ENCODE data around the gene NHEJ1. TPM values are rescaled to one million over a fixed set of nuclear protein-coding genes. Genes with fewer than 3 reads are reported as not detected.

NHEJ1 gene
- total and polyA plus RNA-seq, 2 of the 13 experiments (the other 11 are each of a cell fraction or from before 2014, with no cell fraction given): 30.0 to 30.7 TPM

DNA sequence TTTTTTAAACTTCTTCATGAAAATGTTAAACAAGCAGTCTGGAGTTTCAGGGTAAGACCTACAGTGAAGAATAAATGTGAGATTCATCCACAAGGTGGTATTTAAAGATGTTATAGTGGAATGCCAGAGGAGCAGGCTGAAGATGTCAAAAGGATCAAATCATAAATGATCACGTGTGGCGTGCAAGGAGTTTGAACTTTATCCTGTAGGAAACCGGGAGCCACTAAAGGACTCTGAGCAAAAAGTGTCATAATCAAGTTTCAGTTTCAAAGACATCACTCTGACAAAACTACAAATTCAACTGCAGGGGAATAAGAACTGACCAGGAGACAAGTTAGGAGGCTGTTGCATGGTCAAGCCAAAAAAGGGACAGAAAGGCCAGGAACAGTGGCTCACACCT, 19.9 kb downstream of the NHEJ1 start (continued):
- TF ChIP-seq, protein P1, sequence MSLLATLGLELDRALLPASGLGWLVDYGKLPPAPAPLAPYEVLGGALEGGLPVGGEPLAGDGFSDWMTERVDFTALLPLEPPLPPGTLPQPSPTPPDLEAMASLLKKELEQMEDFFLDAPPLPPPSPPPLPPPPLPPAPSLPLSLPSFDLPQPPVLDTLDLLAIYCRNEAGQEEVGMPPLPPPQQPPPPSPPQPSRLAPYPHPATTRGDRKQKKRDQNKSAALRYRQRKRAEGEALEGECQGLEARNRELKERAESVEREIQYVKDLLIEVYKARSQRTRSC (CRISPR knock-in tag; IDR thresholded peaks at IDR 0.05; ENCODE audit: low read depth): no peak
- TF ChIP-seq SALL2 (CRISPR knock-in tag; IDR thresholded peaks at IDR 0.05) (no peak), HMG20B (CRISPR knock-in tag; conservative IDR thresholded peaks at IDR 0.05) (no peak), ZNF768 (CRISPR knock-in tag; IDR thresholded peaks at IDR 0.05) (no peak), DNMT1 (CRISPR knock-in tag; IDR thresholded peaks at IDR 0.05) (no peak), REXO4 (CRISPR knock-in tag; IDR thresholded peaks at IDR 0.05; ENCODE audit: borderline replicate concordance) (no peak)
- TF ChIP-seq, protein P2, sequence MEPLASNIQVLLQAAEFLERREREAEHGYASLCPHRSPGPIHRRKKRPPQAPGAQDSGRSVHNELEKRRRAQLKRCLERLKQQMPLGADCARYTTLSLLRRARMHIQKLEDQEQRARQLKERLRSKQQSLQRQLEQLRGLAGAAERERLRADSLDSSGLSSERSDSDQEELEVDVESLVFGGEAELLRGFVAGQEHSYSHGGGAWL (CRISPR knock-in tag; IDR thresholded peaks at IDR 0.05): no peak
- TF ChIP-seq, protein P3, sequence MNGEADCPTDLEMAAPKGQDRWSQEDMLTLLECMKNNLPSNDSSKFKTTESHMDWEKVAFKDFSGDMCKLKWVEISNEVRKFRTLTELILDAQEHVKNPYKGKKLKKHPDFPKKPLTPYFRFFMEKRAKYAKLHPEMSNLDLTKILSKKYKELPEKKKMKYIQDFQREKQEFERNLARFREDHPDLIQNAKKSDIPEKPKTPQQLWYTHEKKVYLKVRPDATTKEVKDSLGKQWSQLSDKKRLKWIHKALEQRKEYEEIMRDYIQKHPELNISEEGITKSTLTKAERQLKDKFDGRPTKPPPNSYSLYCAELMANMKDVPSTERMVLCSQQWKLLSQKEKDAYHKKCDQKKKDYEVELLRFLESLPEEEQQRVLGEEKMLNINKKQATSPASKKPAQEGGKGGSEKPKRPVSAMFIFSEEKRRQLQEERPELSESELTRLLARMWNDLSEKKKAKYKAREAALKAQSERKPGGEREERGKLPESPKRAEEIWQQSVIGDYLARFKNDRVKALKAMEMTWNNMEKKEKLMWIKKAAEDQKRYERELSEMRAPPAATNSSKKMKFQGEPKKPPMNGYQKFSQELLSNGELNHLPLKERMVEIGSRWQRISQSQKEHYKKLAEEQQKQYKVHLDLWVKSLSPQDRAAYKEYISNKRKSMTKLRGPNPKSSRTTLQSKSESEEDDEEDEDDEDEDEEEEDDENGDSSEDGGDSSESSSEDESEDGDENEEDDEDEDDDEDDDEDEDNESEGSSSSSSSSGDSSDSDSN (CRISPR knock-in tag; IDR thresholded peaks at IDR 0.05): no peak

DNA sequence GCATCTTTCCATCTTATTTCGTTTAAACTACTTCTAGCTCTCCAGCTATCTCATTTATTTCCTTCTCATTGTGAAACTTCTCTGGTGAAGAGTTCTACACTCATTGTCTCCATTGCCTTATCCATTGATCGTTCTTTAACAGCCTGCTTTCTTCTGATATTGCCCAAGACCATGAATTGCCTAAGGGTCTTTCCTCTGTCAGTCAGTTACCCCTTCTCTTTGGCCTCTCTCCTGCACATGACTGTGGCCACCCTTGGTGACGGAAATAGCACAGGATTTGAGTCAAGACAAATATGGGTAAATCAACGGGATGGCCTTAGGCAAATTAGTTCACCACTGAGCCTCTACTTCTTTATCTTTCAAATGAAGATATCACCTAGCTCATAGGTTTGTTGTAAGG, 26.6 kb downstream of the NHEJ1 start:
- Histone ChIP-seq H3K27me3 (ENCODE audit: control insufficient read depth in 1 of 2, insufficient read depth in 2 of 2, low read length in 2 of 2) (no peaks in the 10 kb centered on the region), H3K9me3 (ENCODE audit: low read length) (no peaks in the 10 kb centered on the region), H3K79me2 (ENCODE audit: insufficient read depth, low read length) (no peaks in the 10 kb centered on the region), H3K27ac (ENCODE audit: extremely low read length, insufficient read depth, low read length) (no peak overlapping the region), H3K4me3 (replicated peaks in 1 of 3; ENCODE audit: insufficient read depth in 1 of 3, low read depth in 2 of 3, low read length in 3 of 3) (no peak overlapping the region), H2AFZ (ENCODE audit: low read length) (no peak overlapping the region), H3K36me3 (replicated peaks in 1 of 2; ENCODE audit: control insufficient read depth in 1 of 2, insufficient read depth in 2 of 2, low read length in 2 of 2) (no peaks in the 10 kb centered on the region; a peak in 1 of 5 replicates), H3K4me2 (ENCODE audit: low read depth, low read length) (no peak overlapping the region), H3K4me1 (ENCODE audit: insufficient read depth, low read length) (peaks cover 15% of the 10 kb centered on the region), H3K9ac (ENCODE audit: insufficient read depth, low read depth, low read length) (no peak overlapping the region), H4K20me1 (ENCODE audit: insufficient read depth, low read length) (no peaks in the 10 kb centered on the region)
- ChIA-PET POLR2A (no interaction called here), CTCF (ENCODE audit: low intra/inter-chr PET ratio, low total read pairs) (no interaction called here)
- in situ Hi-C loops (cut with HindIII; ENCODE audit: extremely low pct_ligation_motif_present, low pct_unique_long_range_greater_than_20kb): no loop called here
- no peak for DNase-seq (ENCODE audit: low spot score)
- TSS peak; percentile 34 for BruUV-seq (replicated peaks)
- ATAC-seq: no peak
- FAIRE-seq: no peak
- TF ChIP-seq MAFF (IDR thresholded peaks at IDR 0.05; ENCODE audit: low read depth, low read length) (no peak), AGO2 (optimal IDR thresholded peaks at IDR 0.05; ENCODE audit: low read depth, low read length) (no peak), RARG (CRISPR knock-in tag; IDR thresholded peaks at IDR 0.05; ENCODE audit: low read depth) (no peak), ZNF788 (CRISPR knock-in tag; IDR thresholded peaks at IDR 0.05; ENCODE audit: borderline replicate concordance) (no peak), NCOA2 (CRISPR knock-in tag; IDR thresholded peaks at IDR 0.05) (no peak), CBX1 (IDR thresholded peaks at IDR 0.05; ENCODE audit: low read depth) (no peak), ZSCAN30 (CRISPR knock-in tag; IDR thresholded peaks at IDR 0.05) (no peak), MEIS1 (CRISPR knock-in tag; IDR thresholded peaks at IDR 0.05; ENCODE audit: borderline replicate concordance) (no peak), ZNF234 (CRISPR knock-in tag; conservative IDR thresholded peaks at IDR 0.05) (no peak), ZNF598 (CRISPR knock-in tag; IDR thresholded peaks at IDR 0.05; ENCODE audit: borderline replicate concordance) (no peak), ZNF496 (CRISPR knock-in tag; IDR thresholded peaks at IDR 0.05; ENCODE audit: insufficient replicate concordance) (no peak)
- 88% methylated on average over 4 of the region's 4 CpGs for WGBS (ENCODE audit: low lambda C conversion rate)
- intact Hi-C loops (cut with micrococcal nuclease; ENCODE audit: unreplicated experiment): no loop called here

Measured in HepG2 (cell line).